Suprapubic skin (tissue), 3 donors: ENCODE data around the gene CYFIP1.

Source experiments
- POLR2A ChIP-seq, 2 donors: fragments of 450-650 bp; IDR thresholded peaks; one replicate each; pipeline ENCODE4 v1.6.1; 2017; ENCODE audit warnings: antibody characterized with exemption in 2 of 2, mild to moderate bottlenecking in 2 of 2, moderate library complexity in 2 of 2
- TF ChIP-seq, protein P1 (sequence below), 2 donors: fragments of 200-600 bp in 1 of 2; fragments of 450-650 bp in 1 of 2; sonication (generic) in 1 of 2; IDR thresholded peaks; one replicate each; pipeline ENCODE4 v1.5.1; 2016 to 2019; ENCODE audit warnings: antibody characterized with exemption in 2 of 2, mild to moderate bottlenecking in 1 of 2, moderate library complexity in 1 of 2

DNA sequence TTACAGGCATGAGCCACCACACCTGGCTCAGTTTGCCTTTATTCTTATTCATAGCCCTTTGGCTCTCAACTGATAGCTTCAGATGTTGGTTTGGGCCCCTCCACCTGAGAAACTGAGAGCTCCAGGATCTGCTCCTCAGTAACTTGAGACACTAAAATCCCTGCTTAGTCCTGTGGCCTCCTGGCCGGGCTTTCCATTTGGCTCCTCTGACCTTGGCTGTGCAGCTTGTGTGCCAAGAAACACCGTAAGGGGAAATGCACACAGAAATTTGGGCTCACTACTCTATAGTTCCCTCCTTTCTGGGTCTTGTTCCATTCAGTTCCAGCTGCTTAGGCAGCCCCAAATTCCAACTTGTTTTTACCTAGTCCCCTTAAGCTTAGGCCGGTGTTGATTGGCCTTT lies 116.8 kb downstream of the CYFIP1 start:
- TF ChIP-seq, protein P1, sequence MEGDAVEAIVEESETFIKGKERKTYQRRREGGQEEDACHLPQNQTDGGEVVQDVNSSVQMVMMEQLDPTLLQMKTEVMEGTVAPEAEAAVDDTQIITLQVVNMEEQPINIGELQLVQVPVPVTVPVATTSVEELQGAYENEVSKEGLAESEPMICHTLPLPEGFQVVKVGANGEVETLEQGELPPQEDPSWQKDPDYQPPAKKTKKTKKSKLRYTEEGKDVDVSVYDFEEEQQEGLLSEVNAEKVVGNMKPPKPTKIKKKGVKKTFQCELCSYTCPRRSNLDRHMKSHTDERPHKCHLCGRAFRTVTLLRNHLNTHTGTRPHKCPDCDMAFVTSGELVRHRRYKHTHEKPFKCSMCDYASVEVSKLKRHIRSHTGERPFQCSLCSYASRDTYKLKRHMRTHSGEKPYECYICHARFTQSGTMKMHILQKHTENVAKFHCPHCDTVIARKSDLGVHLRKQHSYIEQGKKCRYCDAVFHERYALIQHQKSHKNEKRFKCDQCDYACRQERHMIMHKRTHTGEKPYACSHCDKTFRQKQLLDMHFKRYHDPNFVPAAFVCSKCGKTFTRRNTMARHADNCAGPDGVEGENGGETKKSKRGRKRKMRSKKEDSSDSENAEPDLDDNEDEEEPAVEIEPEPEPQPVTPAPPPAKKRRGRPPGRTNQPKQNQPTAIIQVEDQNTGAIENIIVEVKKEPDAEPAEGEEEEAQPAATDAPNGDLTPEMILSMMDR (IDR thresholded peaks at IDR 0.05), result no peak
- no peak for TF ChIP-seq POLR2A (IDR thresholded peaks at IDR 0.05)
